Activated T-cell treated with anti-CD3 and anti-CD28 coated beads, Interleukin-2, amount 50 U/mL, for 24 hours (primary cell): ENCODE results near the gene SLC12A3.

Experiments
- DNase-seq: peaks from one replicate; pipeline ENCODE4 v3.0.0-alpha.2; 2020
- H3K27ac Mint-ChIP-seq: 2 replicates; pipeline ENCODE4 v1.8.0; 2020; ENCODE audit warnings: mild to moderate bottlenecking, mixed read lengths
- H3K27me3 Mint-ChIP-seq: 2 replicates; pipeline ENCODE4 v1.8.0; 2020; ENCODE audit warnings: mixed read lengths
- H3K36me3 Mint-ChIP-seq: 2 replicates; pipeline ENCODE4 v1.8.0; 2020; ENCODE audit warnings: low read depth, mixed read lengths
- H3K4me1 Mint-ChIP-seq: 2 replicates; pipeline ENCODE4 v1.8.0; 2020; ENCODE audit warnings: low read depth, mixed read lengths
- H3K4me3 Mint-ChIP-seq: 2 replicates; pipeline ENCODE4 v1.8.0; 2020; ENCODE audit warnings: mild to moderate bottlenecking, moderate library complexity, mixed read lengths
- H3K9me3 Mint-ChIP-seq: 2 replicates; pipeline ENCODE4 v1.8.0; 2020; ENCODE audit warnings: mixed read lengths

Gene SLC12A3

GRCh38 chr16:56910112-56910511 is 45.1 kb downstream of the SLC12A3 start:
- Mint-ChIP-seq H3K4me3 (no peak overlapping the region), H3K27me3 (no peaks in the 10 kb centered on the region), H3K27ac (peak overlapping the region; percentile 80), H3K4me1 (peaks cover 28% of the 10 kb centered on the region), H3K9me3 (peaks cover 3% of the 10 kb centered on the region), H3K36me3 (no peaks in the 10 kb centered on the region)
- no peak for DNase-seq

- no peaks in the 10 kb centered on the region for H3K27me3 Mint-ChIP-seq
- no peak overlapping the region for H3K4me3 Mint-ChIP-seq
- no peak for DNase-seq
- peaks cover 3% of the 10 kb centered on the region for H3K9me3 Mint-ChIP-seq
- H3K36me3 Mint-ChIP-seq = no peaks in the 10 kb centered on the region
- H3K27ac Mint-ChIP-seq = peak overlapping the region; percentile 80
- peaks cover 28% of the 10 kb centered on the region for H3K4me1 Mint-ChIP-seq
Measured at GRCh38 chr16:56910654-56911539, 45.9 kb downstream of the SLC12A3 start.

- no peak overlapping the region for H3K27ac Mint-ChIP-seq
Measured at GRCh38 chr16:56911771-56912571, 47.0 kb downstream of the SLC12A3 start.

GRCh38 chr16:56912746-56913708 is 48.0 kb downstream of the SLC12A3 start:
- Mint-ChIP-seq H3K9me3 (peaks cover 2% of the 10 kb centered on the region), H3K27ac (no peak overlapping the region), H3K4me1 (peaks cover 47% of the 10 kb centered on the region), H3K36me3 (no peaks in the 10 kb centered on the region), H3K27me3 (no peaks in the 10 kb centered on the region), H3K4me3 (no peak overlapping the region)
- DNase-seq = no peak

More at GRCh38 chr16:56911771-56912571, 47.0 kb downstream of the SLC12A3 start:
- Mint-ChIP-seq H3K9me3 (peaks cover 3% of the 10 kb centered on the region), H3K4me3 (no peak overlapping the region), H3K4me1 (peaks cover 38% of the 10 kb centered on the region), H3K27me3 (no peaks in the 10 kb centered on the region), H3K36me3 (no peaks in the 10 kb centered on the region)
- DNase-seq = no peak

GRCh38 chr16:56914896-56915295 is 49.9 kb downstream of the SLC12A3 start:
- H3K4me3 Mint-ChIP-seq = no peak overlapping the region

GRCh38 chr16:56915336-56916119 is 50.5 kb downstream of the SLC12A3 start:
- H3K9me3 Mint-ChIP-seq = peaks cover 2% of the 10 kb centered on the region
- H3K4me1 Mint-ChIP-seq = peaks cover 53% of the 10 kb centered on the region
- no peak overlapping the region for H3K4me3 Mint-ChIP-seq
- H3K27me3 Mint-ChIP-seq = no peaks in the 10 kb centered on the region
- no peak overlapping the region for H3K27ac Mint-ChIP-seq
- DNase-seq = no peak
- no peaks in the 10 kb centered on the region for H3K36me3 Mint-ChIP-seq

More at GRCh38 chr16:56914896-56915295, 49.9 kb downstream of the SLC12A3 start:
- Mint-ChIP-seq H3K27me3 (no peaks in the 10 kb centered on the region), H3K4me1 (peaks cover 59% of the 10 kb centered on the region), H3K36me3 (no peaks in the 10 kb centered on the region), H3K27ac (no peak overlapping the region), H3K9me3 (peaks cover 2% of the 10 kb centered on the region)
- DNase-seq = no peak

GRCh38 chr16:56916571-56917403 is 51.8 kb downstream of the SLC12A3 start:
- Mint-ChIP-seq H3K4me3 (peak overlapping the region; percentile 16), H3K36me3 (no peaks in the 10 kb centered on the region), H3K4me1 (peaks cover 41% of the 10 kb centered on the region), H3K27me3 (no peaks in the 10 kb centered on the region), H3K9me3 (peaks cover 2% of the 10 kb centered on the region), H3K27ac (peak overlapping the region; percentile 68)
- DNase-seq = peak; percentile 63

GRCh38 chr16:56918467-56919012 is 53.5 kb downstream of the SLC12A3 start:
- H3K4me3 Mint-ChIP-seq = no peak overlapping the region
- no peaks in the 10 kb centered on the region for H3K36me3 Mint-ChIP-seq
- DNase-seq = no peak
- no peak overlapping the region for H3K27ac Mint-ChIP-seq
- peaks cover 30% of the 10 kb centered on the region for H3K4me1 Mint-ChIP-seq
- H3K27me3 Mint-ChIP-seq = no peaks in the 10 kb centered on the region
- peaks cover 2% of the 10 kb centered on the region for H3K9me3 Mint-ChIP-seq

GRCh38 chr16:56919099-56919800 is 54.2 kb downstream of the SLC12A3 start:
- no peaks in the 10 kb centered on the region for H3K36me3 Mint-ChIP-seq
- DNase-seq = no peak
- peaks cover 30% of the 10 kb centered on the region for H3K4me1 Mint-ChIP-seq
- H3K9me3 Mint-ChIP-seq = peaks cover 2% of the 10 kb centered on the region
- H3K4me3 Mint-ChIP-seq = no peak overlapping the region
- H3K27ac Mint-ChIP-seq = no peak overlapping the region
- H3K27me3 Mint-ChIP-seq = no peaks in the 10 kb centered on the region

- H3K4me3 Mint-ChIP-seq = no peak overlapping the region
- H3K27ac Mint-ChIP-seq = no peak overlapping the region
- H3K27me3 Mint-ChIP-seq = no peaks in the 10 kb centered on the region
- no peaks in the 10 kb centered on the region for H3K36me3 Mint-ChIP-seq
- H3K9me3 Mint-ChIP-seq = peaks cover 2% of the 10 kb centered on the region
- peaks cover 31% of the 10 kb centered on the region for H3K4me1 Mint-ChIP-seq
- DNase-seq = no peak
Measured at GRCh38 chr16:56921571-56921970, 56.6 kb downstream of the SLC12A3 start.

- no peaks in the 10 kb centered on the region for H3K36me3 Mint-ChIP-seq
- H3K27ac Mint-ChIP-seq = no peak overlapping the region
- no peaks in the 10 kb centered on the region for H3K9me3 Mint-ChIP-seq
- peaks cover 13% of the 10 kb centered on the region for H3K4me1 Mint-ChIP-seq
- no peaks in the 10 kb centered on the region for H3K27me3 Mint-ChIP-seq
- H3K4me3 Mint-ChIP-seq = no peak overlapping the region
- no peak for DNase-seq
Measured at GRCh38 chr16:56923481-56924091, 58.6 kb downstream of the SLC12A3 start.

GRCh38 chr16:56927471-56927870 is 62.5 kb downstream of the SLC12A3 start:
- Mint-ChIP-seq H3K27ac (no peak overlapping the region), H3K27me3 (no peaks in the 10 kb centered on the region), H3K9me3 (no peaks in the 10 kb centered on the region), H3K4me3 (no peak overlapping the region), H3K4me1 (peaks cover 16% of the 10 kb centered on the region), H3K36me3 (peaks cover 5% of the 10 kb centered on the region)
- DNase-seq = no peak
